Hepatocyte (in vitro differentiated cells): ENCODE data around the gene SVIL. TPM values are rescaled to one million over a fixed set of nuclear protein-coding genes. Genes with fewer than 3 reads are reported as not detected.
"Not testable (repeated sequence)": the region's sequence is repeated elsewhere in the genome, so short reads cannot be mapped to it uniquely, and the experiment has no call there.

ENCODE experiments used
- DNase-seq: peaks from one replicate; pipeline ENCODE4 v3.0.0-alpha.2; 2016; ENCODE audit warnings: low spot score
- H2AFZ ChIP-seq: fragments of 200-600 bp; sonication (generic); 2 replicates; pipeline ENCODE4 v1.6.0; 2016; ENCODE audit warnings: antibody characterized with exemption, mild to moderate bottlenecking
- H3K27ac ChIP-seq: fragments of 200-600 bp; sonication (generic); 2 replicates; pipeline ENCODE4 v1.5.1; 2016; ENCODE audit warnings: mild to moderate bottlenecking
- H3K27me3 ChIP-seq: fragments of 200-600 bp; sonication (generic); 2 replicates; pipeline ENCODE4 v1.6.1; 2016
- H3K36me3 ChIP-seq: fragments of 200-600 bp; sonication (generic); replicated peaks from 2 replicates; pipeline ENCODE4 v1.5.1; 2016; ENCODE audit warnings: low read depth; ENCODE audit not compliant: insufficient read depth
- H3K4me1 ChIP-seq: fragments of 200-600 bp; sonication (generic); 2 replicates; pipeline ENCODE4 v1.5.1; 2016; ENCODE audit warnings: mild to moderate bottlenecking, moderate library complexity; ENCODE audit not compliant: insufficient read depth
- H3K4me2 ChIP-seq: fragments of 200-600 bp; sonication (generic); 2 replicates; pipeline ENCODE4 v1.6.0; 2016
- H3K4me3 ChIP-seq: fragments of 200-600 bp; sonication (generic); 2 replicates; pipeline ENCODE4 v1.5.1; 2016; ENCODE audit warnings: mild to moderate bottlenecking
- H3K79me2 ChIP-seq: fragments of 200-600 bp; sonication (generic); 2 replicates; pipeline ENCODE4 v1.6.0; 2017; ENCODE audit warnings: mild to moderate bottlenecking
- H3K9me2 ChIP-seq: fragments of 200-600 bp; sonication (generic); replicated peaks from 2 replicates; pipeline ENCODE4 v1.6.0; 2017; ENCODE audit warnings: mild to moderate bottlenecking; ENCODE audit not compliant: insufficient read depth
- H3K9me3 ChIP-seq: fragments of 200-600 bp; sonication (generic); 2 replicates; pipeline ENCODE4 v1.5.1; 2016; ENCODE audit warnings: low read depth, mild to moderate bottlenecking
- H4K20me1 ChIP-seq: fragments of 200-600 bp; sonication (generic); 2 replicates; pipeline ENCODE4 v1.6.0; 2016; ENCODE audit warnings: mild to moderate bottlenecking; ENCODE audit not compliant: insufficient read depth, poor library complexity, severe bottlenecking
- CTCF ChIP-seq: fragments of 200-600 bp; sonication (generic); IDR thresholded peaks from 2 replicates; pipeline ENCODE4 v1.5.1; 2016; ENCODE audit warnings: antibody characterized with exemption, mild to moderate bottlenecking; ENCODE audit not compliant: poor library complexity
- EZH2 ChIP-seq: fragments of 200-600 bp; sonication (generic); IDR thresholded peaks from 2 replicates; pipeline ENCODE4 v1.6.1; 2016; ENCODE audit warnings: antibody characterized with exemption, mild to moderate bottlenecking, borderline replicate concordance
- EZH2phosphoT487 ChIP-seq: fragments of 200-600 bp; sonication (generic); IDR thresholded peaks from one replicate; pipeline ENCODE4 v1.6.1; 2018; ENCODE audit warnings: antibody characterized with exemption, mild to moderate bottlenecking, low read depth, moderate library complexity; ENCODE audit not compliant: unreplicated experiment, severe bottlenecking
- WGBS: methylation state at CpG from one replicate; pipeline ENCODE4 v1.1.6; 2016; ENCODE audit warnings: low lambda C conversion rate; ENCODE audit errors: missing lambda C conversion rate; 5-methylcytosine and 5-hydroxymethylcytosine counted together
- polyA plus RNA-seq: library from polyadenylated mRNA; unstranded; fragments of >200 nt; fragmentation: Nextera tagmentation; extraction: Ambion mirVana; gene quantifications from 2 replicates; pipeline ENCODE4 v1.2.1, GENCODE V29; 2016
- total RNA-seq: library from RNA; depleted of rRNA; stranded (reverse); fragments of >200 nt; gene quantifications from 2 replicates; pipeline ENCODE4 v1.2.3, GENCODE V29; 2014

Gene SVIL
- total and polyA plus RNA-seq, 2 experiments from 2014 or later = 24.3 to 36.5 TPM

GRCh38 chr10:29555746-29556481 lies 78.9 kb downstream of the SVIL start:
- TF ChIP-seq EZH2 = no peak
- TF ChIP-seq EZH2phosphoT487 = no peak
- TF ChIP-seq CTCF = no peak
- Histone ChIP-seq H2AFZ (no peak overlapping the region), H3K4me2 (no peak overlapping the region), H3K27ac (no peak overlapping the region), H3K9me3 (no peaks in the 10 kb centered on the region), H3K4me3 (no peak overlapping the region), H3K36me3 (no peaks in the 10 kb centered on the region), H4K20me1 (no peaks in the 10 kb centered on the region), H3K9me2 (no peaks in the 10 kb centered on the region), H3K4me1 (peaks cover 7% of the 10 kb centered on the region), H3K79me2 (no peaks in the 10 kb centered on the region), H3K27me3 (no peaks in the 10 kb centered on the region)
- WGBS = 69% methylated on average over 8 of the region's 8 CpGs
- DNase-seq = no peak

- TF ChIP-seq CTCF (no peak), EZH2 (no peak), EZH2phosphoT487 (no peak)
Measured at GRCh38 chr10:29555091-29555745, 79.6 kb downstream of the SVIL start.

GRCh38 chr10:29554660-29555059 lies 80.1 kb downstream of the SVIL start:
- no peaks in the 10 kb centered on the region for H4K20me1 ChIP-seq
- WGBS = 90% methylated on average over 9 of the region's 9 CpGs
- H3K4me2 ChIP-seq = no peak overlapping the region
- no peaks in the 10 kb centered on the region for H3K9me3 ChIP-seq
- H3K79me2 ChIP-seq = no peaks in the 10 kb centered on the region
- no peak overlapping the region for H3K27ac ChIP-seq
- TF ChIP-seq EZH2 = no peak
- H3K27me3 ChIP-seq = no peaks in the 10 kb centered on the region
- H3K9me2 ChIP-seq = no peaks in the 10 kb centered on the region
- DNase-seq = no peak
- no peak overlapping the region for H2AFZ ChIP-seq
- H3K4me1 ChIP-seq = peaks cover 7% of the 10 kb centered on the region
- no peak overlapping the region for H3K4me3 ChIP-seq
- no peaks in the 10 kb centered on the region for H3K36me3 ChIP-seq

More at GRCh38 chr10:29555091-29555745, 79.6 kb downstream of the SVIL start:
- Histone ChIP-seq H3K79me2 (no peaks in the 10 kb centered on the region), H3K4me2 (no peak overlapping the region), H2AFZ (no peak overlapping the region), H3K27me3 (no peaks in the 10 kb centered on the region), H3K4me3 (no peak overlapping the region), H3K9me3 (no peaks in the 10 kb centered on the region), H3K27ac (no peak overlapping the region), H3K36me3 (no peaks in the 10 kb centered on the region), H3K9me2 (no peaks in the 10 kb centered on the region), H3K4me1 (peaks cover 7% of the 10 kb centered on the region), H4K20me1 (no peaks in the 10 kb centered on the region)
- whole genome bisulfite sequencing = 92% methylated on average over 6 of the region's 6 CpGs
- DNase-seq = no peak

- DNase-seq = no peak
- no peaks in the 10 kb centered on the region for H3K9me2 ChIP-seq
- no peaks in the 10 kb centered on the region for H3K79me2 ChIP-seq
- no peak overlapping the region for H3K4me2 ChIP-seq
- peaks cover 7% of the 10 kb centered on the region for H3K4me1 ChIP-seq
- H3K4me3 ChIP-seq = no peak overlapping the region
- no peaks in the 10 kb centered on the region for H4K20me1 ChIP-seq
- 93% methylated on average over 13 of the region's 13 CpGs for WGBS
- no peak overlapping the region for H3K27ac ChIP-seq
- no peaks in the 10 kb centered on the region for H3K36me3 ChIP-seq
- no peak for TF ChIP-seq CTCF
- no peak for TF ChIP-seq EZH2
- TF ChIP-seq EZH2phosphoT487 = no peak
- no peaks in the 10 kb centered on the region for H3K9me3 ChIP-seq
- H3K27me3 ChIP-seq = no peaks in the 10 kb centered on the region
- H2AFZ ChIP-seq = no peak overlapping the region
Measured at GRCh38 chr10:29553544-29554250, 81.1 kb downstream of the SVIL start.

GRCh38 chr10:29553116-29553515 lies 81.7 kb downstream of the SVIL start:
- not testable (repeated sequence) for DNase-seq, H3K27ac ChIP-seq, H3K4me1 ChIP-seq, H3K9me3 ChIP-seq, H4K20me1 ChIP-seq, H2AFZ ChIP-seq, H3K36me3 ChIP-seq, H3K9me2 ChIP-seq, H3K27me3 ChIP-seq, H3K79me2 ChIP-seq, H3K4me3 ChIP-seq, H3K4me2 ChIP-seq
- 92% methylated on average over 9 of the region's 9 CpGs for WGBS
